Glutamatergic neuron (in vitro differentiated cells): ENCODE data around the gene AHCY. TPM values are rescaled to one million over a fixed set of nuclear protein-coding genes. Genes with fewer than 3 reads are reported as not detected.
"Not testable (repeated sequence)": the region's sequence is repeated elsewhere in the genome, so short reads cannot be mapped to it uniquely, and the experiment has no call there.

Experiments used
- DNase-seq: peaks from one replicate; pipeline ENCODE4 v3.0.0; 2022
- H3K27ac Mint-ChIP-seq: one replicate; pipeline ENCODE4 v1.8.0; 2020; ENCODE audit warnings: mild to moderate bottlenecking, mixed read lengths, inconsistent platforms; ENCODE audit not compliant: unreplicated experiment
- H3K27me3 Mint-ChIP-seq: one replicate; pipeline ENCODE4 v1.8.0; 2020; ENCODE audit warnings: mild to moderate bottlenecking, moderate library complexity, mixed read lengths, inconsistent platforms; ENCODE audit not compliant: unreplicated experiment
- H3K36me3 Mint-ChIP-seq: one replicate; pipeline ENCODE4 v1.8.0; 2020; ENCODE audit warnings: mild to moderate bottlenecking, mixed read lengths, inconsistent platforms; ENCODE audit not compliant: unreplicated experiment
- H3K4me1 Mint-ChIP-seq: one replicate; pipeline ENCODE4 v1.8.0; 2020; ENCODE audit warnings: mild to moderate bottlenecking, low read depth, mixed read lengths, inconsistent platforms; ENCODE audit not compliant: unreplicated experiment
- H3K4me3 Mint-ChIP-seq: one replicate; pipeline ENCODE4 v1.8.0; 2020; ENCODE audit warnings: mild to moderate bottlenecking, mixed read lengths, inconsistent platforms; ENCODE audit not compliant: unreplicated experiment
- H3K9me3 Mint-ChIP-seq: one replicate; pipeline ENCODE4 v1.8.0; 2020; ENCODE audit warnings: mild to moderate bottlenecking, moderate library complexity, mixed read lengths, inconsistent platforms; ENCODE audit not compliant: unreplicated experiment
- total RNA-seq: library from RNA; stranded (reverse); fragmentation: NEBNext Ultra II Directional; extraction: Animal tissue kit (Norgen Biotek cat#: 25700); gene quantifications from one replicate; pipeline ENCODE4 v1.2.1, GENCODE V29; 2021; ENCODE audit not compliant: unreplicated experiment
- TF ChIP-seq, protein P1 (sequence below): fragments of 200-600 bp; sonication (generic); IDR thresholded peaks from one replicate; pipeline ENCODE4 v1.5.0; 2021; ENCODE audit not compliant: partially characterized antibody, unreplicated experiment

AHCY gene
- total RNA-seq, 1 donor from 2014 or later = 97.9 TPM

- Mint-ChIP-seq H3K9me3 (no peaks in the 10 kb centered on the region), H3K27ac (no peak overlapping the region), H3K4me1 (no peaks in the 10 kb centered on the region), H3K36me3 (no peaks in the 10 kb centered on the region), H3K27me3 (no peaks in the 10 kb centered on the region), H3K4me3 (no peak overlapping the region)
- DNase-seq = no peak
- TF ChIP-seq, protein P1, sequence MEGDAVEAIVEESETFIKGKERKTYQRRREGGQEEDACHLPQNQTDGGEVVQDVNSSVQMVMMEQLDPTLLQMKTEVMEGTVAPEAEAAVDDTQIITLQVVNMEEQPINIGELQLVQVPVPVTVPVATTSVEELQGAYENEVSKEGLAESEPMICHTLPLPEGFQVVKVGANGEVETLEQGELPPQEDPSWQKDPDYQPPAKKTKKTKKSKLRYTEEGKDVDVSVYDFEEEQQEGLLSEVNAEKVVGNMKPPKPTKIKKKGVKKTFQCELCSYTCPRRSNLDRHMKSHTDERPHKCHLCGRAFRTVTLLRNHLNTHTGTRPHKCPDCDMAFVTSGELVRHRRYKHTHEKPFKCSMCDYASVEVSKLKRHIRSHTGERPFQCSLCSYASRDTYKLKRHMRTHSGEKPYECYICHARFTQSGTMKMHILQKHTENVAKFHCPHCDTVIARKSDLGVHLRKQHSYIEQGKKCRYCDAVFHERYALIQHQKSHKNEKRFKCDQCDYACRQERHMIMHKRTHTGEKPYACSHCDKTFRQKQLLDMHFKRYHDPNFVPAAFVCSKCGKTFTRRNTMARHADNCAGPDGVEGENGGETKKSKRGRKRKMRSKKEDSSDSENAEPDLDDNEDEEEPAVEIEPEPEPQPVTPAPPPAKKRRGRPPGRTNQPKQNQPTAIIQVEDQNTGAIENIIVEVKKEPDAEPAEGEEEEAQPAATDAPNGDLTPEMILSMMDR = no peak
These were observed 34.4 kb upstream of the AHCY start for GRCh38 chr20:34337544-34337943.

GRCh38 chr20:34334654-34335407 is 31.7 kb upstream of the AHCY start:
- Mint-ChIP-seq H3K27me3 (no peaks in the 10 kb centered on the region), H3K4me1 (no peaks in the 10 kb centered on the region), H3K36me3 (no peaks in the 10 kb centered on the region), H3K9me3 (no peaks in the 10 kb centered on the region), H3K4me3 (no peak overlapping the region), H3K27ac (no peak overlapping the region)
- no peak for DNase-seq
- TF ChIP-seq, protein P1 = no peak

- no peaks in the 10 kb centered on the region for H3K36me3 Mint-ChIP-seq
- no peaks in the 10 kb centered on the region for H3K4me1 Mint-ChIP-seq
- H3K27ac Mint-ChIP-seq = no peak overlapping the region
- no peaks in the 10 kb centered on the region for H3K9me3 Mint-ChIP-seq
- no peaks in the 10 kb centered on the region for H3K27me3 Mint-ChIP-seq
- TF ChIP-seq, protein P1 = no peak
- DNase-seq = no peak
- H3K4me3 Mint-ChIP-seq = no peak overlapping the region
These were observed 30.6 kb upstream of the AHCY start for GRCh38 chr20:34333786-34334185.

GRCh38 chr20:34332262-34332920 is 29.2 kb upstream of the AHCY start:
- Mint-ChIP-seq H3K36me3 (no peaks in the 10 kb centered on the region), H3K9me3 (no peaks in the 10 kb centered on the region), H3K4me1 (no peaks in the 10 kb centered on the region), H3K27me3 (no peaks in the 10 kb centered on the region), H3K4me3 (no peak overlapping the region), H3K27ac (no peak overlapping the region)
- DNase-seq = no peak
- TF ChIP-seq, protein P1 = no peak

DNA sequence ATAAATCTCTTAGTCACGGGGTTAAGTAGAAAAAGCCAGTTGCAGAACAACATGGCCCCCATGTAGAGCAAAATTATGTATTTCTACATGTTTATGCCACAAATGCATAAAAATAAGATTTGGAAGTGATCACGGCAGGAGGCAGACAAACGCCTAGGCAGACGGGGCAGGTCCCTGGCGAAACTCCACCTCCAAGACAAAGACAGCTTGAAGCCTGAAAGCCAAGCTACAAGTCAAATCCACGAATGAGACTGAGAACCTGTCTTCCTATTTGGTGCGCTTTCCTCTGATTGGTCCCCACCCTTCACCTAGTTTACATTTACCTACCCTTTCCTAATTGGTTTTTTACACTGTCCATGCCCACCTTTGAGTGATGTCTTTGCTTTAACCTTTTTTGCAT is 28.7 kb upstream of the AHCY start:
- DNase-seq = no peak
- Mint-ChIP-seq H3K27me3 (no peaks in the 10 kb centered on the region), H3K9me3 (no peaks in the 10 kb centered on the region), H3K4me1 (no peaks in the 10 kb centered on the region), H3K27ac (no peak overlapping the region), H3K36me3 (no peaks in the 10 kb centered on the region), H3K4me3 (no peak overlapping the region)
- TF ChIP-seq, protein P1 = no peak

- DNase-seq, H3K36me3 Mint-ChIP-seq, H3K9me3 Mint-ChIP-seq, H3K4me1 Mint-ChIP-seq, H3K27me3 Mint-ChIP-seq, H3K4me3 Mint-ChIP-seq, H3K27ac Mint-ChIP-seq: not testable (repeated sequence)
These were observed 27.8 kb upstream of the AHCY start for GRCh38 chr20:34330861-34331544.
